Urothelium cell line (cell line): ENCODE data around the gene SLC2A11.

Experiments used
- DNase-seq: peaks from one replicate; pipeline ENCODE4 v3.0.0; 2011; ENCODE audit warnings: low spot score, mixed read lengths
- FAIRE-seq: peaks from 2 replicates; lab custom pipeline; 2011; peaks lifted over from hg19 to GRCh38; lab: Jason Lieb, UNC

SLC2A11 gene

GRCh38 chr22:23832226-23833016 is 25.3 kb upstream of the SLC2A11 start:
- no peak for FAIRE-seq
- no peak for DNase-seq

- FAIRE-seq: peak; percentile 27
- DNase-seq: no peak
Observed at GRCh38 chr22:23833017-23833751, 24.5 kb upstream of the SLC2A11 start.

- FAIRE-seq (no peak), DNase-seq (no peak)
Observed at GRCh38 chr22:23833911-23834317, 23.8 kb upstream of the SLC2A11 start.

GRCh38 chr22:23834406-23834792 is 23.3 kb upstream of the SLC2A11 start:
- FAIRE-seq (no peak), DNase-seq (no peak)

- FAIRE-seq: peak; percentile 67
- DNase-seq: no peak
Observed at GRCh38 chr22:23834793-23835483, 22.7 kb upstream of the SLC2A11 start.

- FAIRE-seq (no peak), DNase-seq (no peak)
Observed at GRCh38 chr22:23835484-23836144, 22.1 kb upstream of the SLC2A11 start.

GRCh38 chr22:23836281-23836680 is 21.4 kb upstream of the SLC2A11 start:
- DNase-seq: no peak
- FAIRE-seq: no peak

- DNase-seq (no peak), FAIRE-seq (no peak)
Observed at GRCh38 chr22:23836692-23837495, 20.8 kb upstream of the SLC2A11 start.

GRCh38 chr22:23837496-23837859 is 20.2 kb upstream of the SLC2A11 start:
- DNase-seq (no peak), FAIRE-seq (no peak)

GRCh38 chr22:23837911-23838680 is 19.6 kb upstream of the SLC2A11 start:
- no peak for DNase-seq
- peak; percentile 61 for FAIRE-seq

- FAIRE-seq (no peak), DNase-seq (no peak)
Observed at GRCh38 chr22:23838681-23839468, 18.8 kb upstream of the SLC2A11 start, which contains the start of gene DERL3. Gene DERL3 (minus strand): TSS chr22:23839006. CDS start chr22:23838987, 19 bp downstream.

GRCh38 chr22:23840026-23840425 is 17.6 kb upstream of the SLC2A11 start:
- DNase-seq (no peak), FAIRE-seq (no peak)

GRCh38 chr22:23841292-23841691 is 16.4 kb upstream of the SLC2A11 start:
- DNase-seq: no peak
- no peak for FAIRE-seq

GRCh38 chr22:23841736-23842445 is 15.8 kb upstream of the SLC2A11 start:
- FAIRE-seq: no peak
- DNase-seq: no peak

GRCh38 chr22:23842599-23842998 is 15.1 kb upstream of the SLC2A11 start:
- FAIRE-seq: no peak
- no peak for DNase-seq

GRCh38 chr22:23844739-23845202 is 12.9 kb upstream of the SLC2A11 start:
- DNase-seq (no peak), FAIRE-seq (peak; percentile 68)

- peak; percentile 37 for FAIRE-seq
Observed at GRCh38 chr22:23845265-23846080, 12.2 kb upstream of the SLC2A11 start.

More at GRCh38 chr22:23845265-23846080, 12.2 kb upstream of the SLC2A11 start:
- DNase-seq: no peak
